Esophagus muscularis mucosa (tissue), 4 donors: Measurements from ENCODE around the gene TSC22D3.

Experiments
- EP300 ChIP-seq: sonication (generic); formaldehyde crosslinking; IDR thresholded peaks from one replicate; pipeline ENCODE4 v1.6.1; 2017; ENCODE audit warnings: antibody characterized with exemption
- POLR2A ChIP-seq: fragments of 450-650 bp; IDR thresholded peaks from one replicate; pipeline ENCODE4 v1.6.1; 2017; ENCODE audit warnings: antibody characterized with exemption, moderate library complexity, mild to moderate bottlenecking, low read depth
- TF ChIP-seq, protein P1 (sequence below), 3 experiments: fragments of 200-600 bp in 2 of 3; fragments of 450-650 bp in 1 of 3; sonication (generic) in 2 of 3; IDR thresholded peaks; one replicate each; pipeline ENCODE4 v1.5.1; 2017 to 2019; ENCODE audit warnings: antibody characterized with exemption in 3 of 3, mild to moderate bottlenecking in 2 of 3, moderate library complexity in 1 of 3

DNA sequence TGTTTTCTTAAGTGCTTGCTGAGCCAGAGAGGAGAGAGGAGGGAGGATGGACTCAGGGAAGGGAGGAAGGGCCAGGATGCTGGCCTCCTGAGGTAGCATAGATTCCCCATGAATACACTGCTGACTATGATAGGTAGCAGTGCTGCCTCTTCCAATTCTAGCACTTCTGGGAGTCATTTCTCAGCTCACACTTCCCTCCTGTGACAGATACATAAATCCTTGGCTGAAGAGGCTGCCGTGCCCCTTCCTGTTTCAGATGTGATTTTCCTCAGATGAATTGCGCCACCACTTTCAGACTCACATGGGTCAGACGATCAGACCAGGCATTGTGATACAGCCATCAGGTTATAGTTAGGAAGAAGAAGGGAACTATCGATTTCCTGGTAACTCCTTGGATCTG, 22.4 kb downstream of the TSC22D3 start:
- TF ChIP-seq POLR2A = no peak
- TF ChIP-seq, protein P1, sequence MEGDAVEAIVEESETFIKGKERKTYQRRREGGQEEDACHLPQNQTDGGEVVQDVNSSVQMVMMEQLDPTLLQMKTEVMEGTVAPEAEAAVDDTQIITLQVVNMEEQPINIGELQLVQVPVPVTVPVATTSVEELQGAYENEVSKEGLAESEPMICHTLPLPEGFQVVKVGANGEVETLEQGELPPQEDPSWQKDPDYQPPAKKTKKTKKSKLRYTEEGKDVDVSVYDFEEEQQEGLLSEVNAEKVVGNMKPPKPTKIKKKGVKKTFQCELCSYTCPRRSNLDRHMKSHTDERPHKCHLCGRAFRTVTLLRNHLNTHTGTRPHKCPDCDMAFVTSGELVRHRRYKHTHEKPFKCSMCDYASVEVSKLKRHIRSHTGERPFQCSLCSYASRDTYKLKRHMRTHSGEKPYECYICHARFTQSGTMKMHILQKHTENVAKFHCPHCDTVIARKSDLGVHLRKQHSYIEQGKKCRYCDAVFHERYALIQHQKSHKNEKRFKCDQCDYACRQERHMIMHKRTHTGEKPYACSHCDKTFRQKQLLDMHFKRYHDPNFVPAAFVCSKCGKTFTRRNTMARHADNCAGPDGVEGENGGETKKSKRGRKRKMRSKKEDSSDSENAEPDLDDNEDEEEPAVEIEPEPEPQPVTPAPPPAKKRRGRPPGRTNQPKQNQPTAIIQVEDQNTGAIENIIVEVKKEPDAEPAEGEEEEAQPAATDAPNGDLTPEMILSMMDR (IDR thresholded peaks at IDR 0.05) = no peak
- no peak for TF ChIP-seq EP300
